DOHH2 (cell line): ENCODE data around the gene TLDC2.

Experiments used
- CTCF ChIP-seq: fragments of 200-600 bp; sonication (generic); IDR thresholded peaks from one replicate; pipeline ENCODE4 v1.5.1; 2014; ENCODE audit warnings: antibody characterized with exemption, mild to moderate bottlenecking, low read depth, low read length; ENCODE audit not compliant: poor library complexity, severe bottlenecking
- EZH2phosphoT487 ChIP-seq: fragments of 200-600 bp; sonication (generic); IDR thresholded peaks from 2 replicates; pipeline ENCODE4 v1.6.1; 2017; ENCODE audit warnings: borderline replicate concordance, mild to moderate bottlenecking, antibody characterized with exemption, low read length, moderate library complexity, mixed read lengths

GRCh38 chr20:36833275-36834020 is 42.5 kb upstream of the TLDC2 start:
- TF ChIP-seq EZH2phosphoT487 (no peak), CTCF (no peak)
